Endothelial cell of umbilical vein (primary cell): ENCODE results near the gene PDE11A. TPM values are rescaled to one million over a fixed set of nuclear protein-coding genes. Genes with fewer than 3 reads are reported as not detected.

Experiments used
- BruUV-seq: library from RNA; stranded (reverse); fragments of 400-500 nt; replicated peaks from 2 replicates; lab custom pipeline; 2021; lab: Mats Ljungman, UMichigan
- CTCF ChIA-PET: fragments of 300-600, 350-600 bp; sonication (Branson Sonifier 250); formaldehyde crosslinking; loops from one replicate; lab custom pipeline; 2021; ENCODE audit warnings: antibody characterized with exemption, inconsistent platforms; lab: Charles Lee
- POLR2A ChIA-PET: fragments of 300-600, 350-600 bp; sonication (Branson Sonifier 250); formaldehyde crosslinking; loops from one replicate; lab custom pipeline; 2021; ENCODE audit warnings: antibody characterized with exemption, inconsistent platforms; lab: Charles Lee
- DNase-seq: peaks from one replicate; pipeline ENCODE4 v3.0.0-alpha.2; 2011; ENCODE audit warnings: low read depth, low spot score
- FAIRE-seq: peaks from 2 replicates; lab custom pipeline; 2011; peaks lifted over from hg19 to GRCh38; lab: Jason Lieb, UNC
- H2AFZ ChIP-seq: 2 replicates; pipeline ENCODE4 v1.6.0; 2012; ENCODE audit warnings: low read depth, low read length, control low read depth, inconsistent platforms
- H3K27ac ChIP-seq: 2 replicates; pipeline ENCODE4 v1.5.1; 2011; ENCODE audit warnings: low read depth, mild to moderate bottlenecking, control low read depth, low read length, moderate library complexity; ENCODE audit not compliant: insufficient read depth
- H3K27me3 ChIP-seq, 2 experiments: 2 replicates each; pipeline versions ENCODE4 v1.6.0 to v1.6.1; 2011; ENCODE audit warnings: low read length in 2 of 2, mixed read lengths in 1 of 2; ENCODE audit not compliant: control insufficient read depth in 2 of 2, insufficient read depth in 2 of 2
- H3K36me3 ChIP-seq, 2 experiments: 2 replicates in 1 of 2; 3 replicates in 1 of 2; pipeline ENCODE4 v1.5.1; 2011; ENCODE audit warnings: low read length in 2 of 2, mild to moderate bottlenecking in 1 of 2, moderate library complexity in 1 of 2; ENCODE audit not compliant: control insufficient read depth in 2 of 2, insufficient read depth in 2 of 2; ENCODE audit errors: extremely low read depth in 1 of 2
- H3K4me1 ChIP-seq: 3 replicates; pipeline ENCODE4 v1.5.1; 2011; ENCODE audit warnings: mild to moderate bottlenecking, low read length; ENCODE audit not compliant: control insufficient read depth, insufficient read depth; ENCODE audit errors: extremely low read depth
- H3K4me2 ChIP-seq: 2 replicates; pipeline ENCODE4 v1.6.1; 2011; ENCODE audit warnings: low read length, control low read depth, mixed read lengths; ENCODE audit not compliant: insufficient read depth
- H3K4me3 ChIP-seq, 3 experiments: fragments of 200-600 bp in 1 of 3; sonication (generic), shearing (Covaris generic) in 1 of 3; replicated peaks in 1 of 3; 2 replicates each; pipeline ENCODE4 v1.5.1; 2011 to 2016; ENCODE audit warnings: control low read depth in 3 of 3, low read length in 3 of 3, mild to moderate bottlenecking in 2 of 3, inconsistent platforms in 1 of 3, low read depth in 1 of 3, moderate library complexity in 1 of 3; ENCODE audit not compliant: insufficient read depth in 1 of 3
- H3K79me2 ChIP-seq: 2 replicates; pipeline ENCODE4 v1.6.0; 2012; ENCODE audit warnings: low read length, inconsistent platforms; ENCODE audit not compliant: control insufficient read depth, insufficient read depth
- H3K9ac ChIP-seq: replicated peaks from 2 replicates; pipeline ENCODE3; 2011; ENCODE audit warnings: low read length, control low read depth; ENCODE audit not compliant: insufficient read depth; ENCODE audit errors: extremely low read depth
- H3K9me1 ChIP-seq: replicated peaks from 3 replicates; pipeline ENCODE4 v1.6.0; 2011; ENCODE audit warnings: mild to moderate bottlenecking, low read length; ENCODE audit not compliant: control insufficient read depth, insufficient read depth; ENCODE audit errors: extremely low read depth
- H3K9me3 ChIP-seq: replicated peaks from 2 replicates; pipeline ENCODE4 v1.5.1; 2012; ENCODE audit warnings: low read length, inconsistent platforms; ENCODE audit not compliant: control insufficient read depth, insufficient read depth
- H4K20me1 ChIP-seq: replicated peaks from 2 replicates; pipeline ENCODE3; 2011; ENCODE audit warnings: mild to moderate bottlenecking, low read length; ENCODE audit not compliant: control insufficient read depth, insufficient read depth; ENCODE audit errors: extremely low read depth
- CTCF ChIP-seq, 2 donors: IDR thresholded peaks; 1 replicate in 1 of 2; 2 replicates in 1 of 2; pipeline ENCODE4 v1.5.1; 2011; ENCODE audit warnings: low read length in 2 of 2, mild to moderate bottlenecking in 2 of 2, moderate library complexity in 2 of 2, control low read depth in 1 of 2, inconsistent platforms in 1 of 2, low read depth in 1 of 2; ENCODE audit not compliant: insufficient read depth in 1 of 2; ENCODE audit errors: extremely low read depth in 1 of 2
- EZH2 ChIP-seq: IDR thresholded peaks from 2 replicates; pipeline ENCODE4 v1.6.1; 2012; ENCODE audit warnings: borderline replicate concordance, low read depth, mild to moderate bottlenecking, moderate library complexity, low read length, inconsistent platforms; ENCODE audit not compliant: severe bottlenecking
- FOS ChIP-seq: IDR thresholded peaks from 2 replicates; pipeline ENCODE4 v1.6.1; 2011; ENCODE audit warnings: mild to moderate bottlenecking, low read length, moderate library complexity, borderline replicate concordance; ENCODE audit not compliant: insufficient read depth
- GATA2 ChIP-seq: IDR thresholded peaks from 2 replicates; pipeline ENCODE4 v1.7.0; 2011; ENCODE audit warnings: low read depth, mild to moderate bottlenecking, moderate library complexity, mixed read lengths, low read length; ENCODE audit not compliant: insufficient read length, insufficient read depth
- JUN ChIP-seq: IDR thresholded peaks from 2 replicates; pipeline ENCODE4 v1.6.1; 2011; ENCODE audit warnings: borderline replicate concordance, low read depth; ENCODE audit not compliant: insufficient read length, insufficient read depth
- MYC ChIP-seq: IDR thresholded peaks from one replicate; pipeline ENCODE4 v1.6.1; 2011; ENCODE audit warnings: mild to moderate bottlenecking, low read depth, low read length
- POLR2A ChIP-seq: IDR thresholded peaks from 2 replicates; pipeline ENCODE4 v1.6.1; 2012; ENCODE audit warnings: low read depth, mild to moderate bottlenecking, control low read depth, low read length
- POLR2AphosphoS5 ChIP-seq: IDR thresholded peaks from 2 replicates; pipeline ENCODE4 v1.6.1; 2012; ENCODE audit warnings: low read depth, mild to moderate bottlenecking, control low read depth, low read length, moderate library complexity; ENCODE audit not compliant: insufficient read depth
- dilution Hi-C: fragments of 300-500 bp; cut with MboI; formaldehyde crosslinking; loops from one replicate; pipeline ENCODE4 v1.15.0; 2019; ENCODE audit warnings: low sequenced_read_pairs; ENCODE audit not compliant: extremely low pct_ligation_motif_present
- intact Hi-C: fragments of 100-400 bp; cut with micrococcal nuclease; formaldehyde crosslinking; loops from one replicate; pipeline ENCODE4 v1.10.0; 2022
- polyA plus RNA-seq, 4 experiments: library from polyadenylated mRNA; depleted of rRNA in 3 of 4; stranded (reverse) in 3 of 4; unstranded in 1 of 4; fragments of >200 nt; gene quantifications; 2 replicates each; pipeline versions ENCODE4 v1.2.1 to v1.2.3, GENCODE V29; 2011 to 2012; ENCODE audit warnings: missing spikeins in 1 of 4
- total RNA-seq: library from RNA; stranded (reverse); gene quantifications from 2 replicates; pipeline ENCODE4 v1.2.3, GENCODE V29; 2021
- TF ChIP-seq, protein P1 (sequence below): IDR thresholded peaks from 2 replicates; pipeline ENCODE4 v1.6.1; 2011; ENCODE audit not compliant: insufficient read depth, insufficient read length

Gene PDE11A
- total and polyA plus RNA-seq, 2 donors (not counting 3 experiments of a cell fraction or from before 2014, with no cell fraction given) = 0.07 to 0.51 TPM

- no peak overlapping the region for H3K4me3 ChIP-seq
- H3K4me2 ChIP-seq = no peak overlapping the region
- H3K9me3 ChIP-seq = no peaks in the 10 kb centered on the region
- H3K36me3 ChIP-seq = no peaks in the 10 kb centered on the region
- no peak overlapping the region for H2AFZ ChIP-seq
- no peaks in the 10 kb centered on the region for H4K20me1 ChIP-seq
- POLR2A ChIA-PET = no interaction called here
- no peak for TF ChIP-seq FOS
- no peak for TF ChIP-seq EZH2
- TF ChIP-seq, protein P1, sequence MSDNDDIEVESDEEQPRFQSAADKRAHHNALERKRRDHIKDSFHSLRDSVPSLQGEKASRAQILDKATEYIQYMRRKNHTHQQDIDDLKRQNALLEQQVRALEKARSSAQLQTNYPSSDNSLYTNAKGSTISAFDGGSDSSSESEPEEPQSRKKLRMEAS = no peak
- TF ChIP-seq MYC = no peak
- TF ChIP-seq CTCF (IDR thresholded peaks at IDR 0.05; ENCODE audit: extremely low read depth in 1 of 2, insufficient read depth in 1 of 2, low read depth in 1 of 2, low read length in 2 of 2) = no peak
- no peak for TF ChIP-seq POLR2A
- TF ChIP-seq POLR2AphosphoS5 = no peak
- no peak for TF ChIP-seq GATA2
- no peak for TF ChIP-seq JUN
- dilution Hi-C loops (no loop called here), intact Hi-C loops (no loop called here)
- FAIRE-seq (no peak), DNase-seq (no peak)
- H3K79me2 ChIP-seq = no peaks in the 10 kb centered on the region
- no peaks in the 10 kb centered on the region for H3K4me1 ChIP-seq
- peaks cover 11 to 17% of the 10 kb centered on the region in 2 experiments for H3K27me3 ChIP-seq
- CTCF ChIA-PET = interaction anchor here (1.2 kb wide), 1 partner anchor 69 kb away, joined by 3 read pairs; no protein-coding TSS in a partner anchor
- H3K9me1 ChIP-seq = no peaks in the 10 kb centered on the region
- H3K9ac ChIP-seq = no peak overlapping the region
- no TSS peak for BruUV-seq
- no peak overlapping the region for H3K27ac ChIP-seq
These were observed 369.4 kb downstream of the PDE11A start for GRCh38 chr2:177703159-177703558.
